Activated CD4-positive, CD25-positive, alpha-beta regulatory T cell (primary cell): ENCODE measurements around the gene SORCS3.

Source experiments
- DNase-seq, 4 experiments: peaks; one replicate each; lab custom pipeline; 2025; lab: John Stamatoyannopoulos, UW

Gene SORCS3

GRCh38 chr10:105262666-105263065 lies 621.6 kb downstream of the SORCS3 start:
- DNase-seq, result no peak

DNA sequence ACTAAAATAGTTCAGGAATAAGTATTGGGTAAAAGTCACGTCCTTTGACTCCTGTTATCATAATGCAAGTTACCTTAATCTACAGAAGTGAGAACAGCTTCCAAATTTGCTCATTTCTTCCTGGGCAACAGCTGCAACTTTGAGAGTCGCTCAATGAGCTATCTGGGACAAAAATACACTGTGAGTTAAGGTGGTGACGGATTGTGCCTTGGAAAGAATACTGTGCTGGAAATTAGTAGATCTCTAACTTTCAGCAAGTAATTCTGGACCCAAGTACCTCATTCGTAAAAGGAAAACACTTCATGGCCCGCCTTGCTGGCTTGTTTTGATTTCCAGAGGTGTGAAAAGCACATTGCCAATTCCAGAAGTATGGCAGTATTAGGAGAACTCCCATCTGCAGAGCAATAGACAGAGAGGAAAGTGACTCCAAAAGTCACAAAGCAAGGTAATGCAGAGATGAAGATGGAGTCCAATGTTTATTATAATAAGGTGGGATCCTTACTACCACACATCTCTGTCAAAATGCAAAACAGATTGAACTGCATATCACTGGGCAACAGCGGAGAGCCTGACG lies 626.0 kb downstream of the SORCS3 start:
- DNase-seq, result no peak

- no peak for DNase-seq
Observed at GRCh38 chr10:105268961-105269360, 627.9 kb downstream of the SORCS3 start.

DNA sequence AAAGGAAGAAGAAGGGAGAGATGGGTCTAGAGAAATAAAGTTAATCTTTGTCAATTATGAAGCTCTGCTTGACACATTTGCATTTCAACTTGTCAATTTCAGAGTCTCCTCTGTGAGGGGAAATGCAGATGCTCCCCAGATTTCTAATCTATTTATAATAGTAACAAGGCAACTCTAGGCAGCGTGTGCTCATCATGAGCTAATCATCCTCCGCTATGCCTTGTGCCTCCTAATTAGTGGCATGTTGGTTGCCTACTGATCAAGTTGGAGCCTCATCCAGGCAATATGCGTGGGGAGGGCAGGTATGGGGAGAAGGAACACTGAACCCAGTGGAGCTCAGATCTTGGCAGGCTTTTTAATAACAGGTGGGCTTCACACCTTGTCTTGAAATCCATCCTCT lies 628.6 kb downstream of the SORCS3 start:
- DNase-seq, result no peak

DNA sequence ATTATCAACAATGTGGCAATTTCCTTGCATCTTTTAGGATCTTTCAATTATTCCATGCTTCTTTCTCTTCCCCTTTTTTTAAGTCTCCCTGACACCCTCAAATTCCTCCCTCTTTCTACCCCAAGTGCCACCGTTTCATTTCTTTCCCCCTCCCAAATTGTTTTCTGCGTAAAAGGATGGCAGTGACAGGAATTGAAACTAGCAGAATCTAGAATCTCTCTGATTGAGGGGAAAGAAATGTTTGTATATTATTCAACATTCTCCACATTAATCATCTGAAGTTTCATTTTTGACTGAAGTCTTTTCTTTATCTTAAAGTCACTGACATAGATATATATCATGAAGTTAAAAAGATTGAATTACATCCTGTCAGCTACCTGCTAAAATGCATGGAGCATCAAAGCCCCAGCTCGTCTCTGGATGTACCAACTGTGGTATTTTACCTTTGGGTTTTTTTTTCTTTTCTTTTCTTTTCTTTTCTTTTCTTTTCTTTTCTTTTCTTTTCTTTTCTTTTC lies 633.5 kb downstream of the SORCS3 start:
- DNase-seq, result no peak

DNA sequence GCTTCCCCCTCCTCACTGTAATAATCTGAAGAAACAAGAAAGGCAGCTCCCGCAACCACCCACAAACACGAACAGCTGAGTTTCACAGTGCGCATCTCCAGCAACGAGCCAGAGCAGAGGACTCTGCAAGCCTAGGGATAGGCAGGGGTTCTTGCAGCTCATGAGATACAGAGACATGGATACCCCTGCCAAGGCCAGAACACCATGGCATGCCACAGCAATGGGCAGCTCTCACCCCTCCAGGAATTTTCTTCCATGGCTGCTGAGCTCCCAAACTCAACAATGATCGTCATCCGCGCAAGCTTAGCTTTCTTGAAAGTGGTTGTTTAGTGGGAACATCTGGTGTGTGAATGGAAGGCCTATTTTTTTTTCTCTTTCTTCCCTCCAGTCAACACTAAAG lies 637.3 kb downstream of the SORCS3 start:
- no peak for DNase-seq

DNA sequence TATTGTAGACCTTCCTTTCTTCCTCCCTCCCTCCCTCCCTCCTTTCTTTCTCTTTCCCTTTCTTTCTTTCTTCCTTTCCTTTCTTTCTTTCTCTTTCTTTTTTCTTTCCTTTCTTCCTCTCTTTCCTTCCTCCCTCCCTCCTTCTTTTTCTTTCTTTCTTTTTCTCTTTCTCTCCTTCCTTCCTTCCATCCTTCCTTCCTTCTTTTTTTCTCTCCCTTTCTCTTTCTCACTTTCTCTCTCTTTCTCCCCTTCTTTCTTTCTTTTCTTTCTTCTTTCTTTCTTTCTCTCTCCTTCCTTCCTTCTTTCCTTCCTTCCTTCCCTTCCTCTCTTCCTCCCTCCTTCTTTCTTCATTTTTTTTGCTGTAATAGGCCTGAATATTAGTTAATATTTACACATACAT lies 638.0 kb downstream of the SORCS3 start:
- DNase-seq, result no peak

- DNase-seq, result no peak
Observed at GRCh38 chr10:105280895-105281294, 639.8 kb downstream of the SORCS3 start.

GRCh38 chr10:105284476-105285215 lies 643.6 kb downstream of the SORCS3 start:
- no peak for DNase-seq

- no peak for DNase-seq
Observed at GRCh38 chr10:105288026-105288425, 646.9 kb downstream of the SORCS3 start.

DNA sequence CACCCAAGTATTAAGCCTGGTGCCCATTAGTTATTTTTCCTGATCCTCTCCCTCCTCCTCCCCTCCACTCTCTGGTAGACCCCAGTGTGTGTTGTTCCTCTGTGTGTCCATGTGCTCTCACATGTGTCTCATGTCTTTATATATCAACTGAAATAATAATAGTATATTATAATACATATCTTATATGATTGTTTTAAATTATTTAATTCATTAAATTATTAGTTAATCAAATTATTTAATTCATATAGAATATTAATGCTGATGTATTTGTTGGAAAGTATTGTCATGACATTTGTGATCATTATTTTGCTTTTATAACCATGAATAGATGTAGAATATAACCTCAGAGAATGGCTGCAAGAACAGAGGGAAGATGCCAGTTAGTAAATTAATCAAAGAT lies 647.5 kb downstream of the SORCS3 start:
- no peak for DNase-seq

GRCh38 chr10:105291571-105291970 lies 650.5 kb downstream of the SORCS3 start:
- DNase-seq, result no peak

DNA sequence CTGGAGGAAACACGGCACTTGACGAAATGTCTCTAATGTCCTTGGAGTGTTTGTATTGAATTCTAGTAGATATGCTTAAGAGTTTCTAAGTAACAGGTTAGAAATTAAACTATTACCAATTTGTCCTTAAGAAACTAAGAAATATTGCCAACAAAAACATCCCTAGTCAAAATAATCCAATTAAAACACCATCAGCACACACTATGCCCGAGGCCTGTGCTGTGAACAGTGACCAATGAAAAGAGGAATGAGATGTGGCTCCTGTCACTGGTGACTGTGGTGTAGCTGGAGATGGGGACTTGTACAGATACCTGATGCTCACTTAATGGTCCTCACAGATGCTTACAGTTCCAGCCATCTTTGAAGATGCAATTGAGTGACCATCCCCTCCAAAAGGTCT lies 651.1 kb downstream of the SORCS3 start:
- no peak for DNase-seq
